GM19239 (cell line): Measurements from ENCODE around the gene GLRX2.
"Not testable (repeated sequence)": the region's sequence is repeated elsewhere in the genome, so short reads cannot be mapped to it uniquely, and the experiment has no call there.

ENCODE experiments used
- DNase-seq: peaks from one replicate; pipeline ENCODE4 v3.0.0; 2011; ENCODE audit warnings: low spot score; ENCODE audit not compliant: insufficient read length
- FAIRE-seq: peaks from 2 replicates; lab custom pipeline; 2011; peaks lifted over from hg19 to GRCh38; lab: Jason Lieb, UNC

The GLRX2 gene

DNA sequence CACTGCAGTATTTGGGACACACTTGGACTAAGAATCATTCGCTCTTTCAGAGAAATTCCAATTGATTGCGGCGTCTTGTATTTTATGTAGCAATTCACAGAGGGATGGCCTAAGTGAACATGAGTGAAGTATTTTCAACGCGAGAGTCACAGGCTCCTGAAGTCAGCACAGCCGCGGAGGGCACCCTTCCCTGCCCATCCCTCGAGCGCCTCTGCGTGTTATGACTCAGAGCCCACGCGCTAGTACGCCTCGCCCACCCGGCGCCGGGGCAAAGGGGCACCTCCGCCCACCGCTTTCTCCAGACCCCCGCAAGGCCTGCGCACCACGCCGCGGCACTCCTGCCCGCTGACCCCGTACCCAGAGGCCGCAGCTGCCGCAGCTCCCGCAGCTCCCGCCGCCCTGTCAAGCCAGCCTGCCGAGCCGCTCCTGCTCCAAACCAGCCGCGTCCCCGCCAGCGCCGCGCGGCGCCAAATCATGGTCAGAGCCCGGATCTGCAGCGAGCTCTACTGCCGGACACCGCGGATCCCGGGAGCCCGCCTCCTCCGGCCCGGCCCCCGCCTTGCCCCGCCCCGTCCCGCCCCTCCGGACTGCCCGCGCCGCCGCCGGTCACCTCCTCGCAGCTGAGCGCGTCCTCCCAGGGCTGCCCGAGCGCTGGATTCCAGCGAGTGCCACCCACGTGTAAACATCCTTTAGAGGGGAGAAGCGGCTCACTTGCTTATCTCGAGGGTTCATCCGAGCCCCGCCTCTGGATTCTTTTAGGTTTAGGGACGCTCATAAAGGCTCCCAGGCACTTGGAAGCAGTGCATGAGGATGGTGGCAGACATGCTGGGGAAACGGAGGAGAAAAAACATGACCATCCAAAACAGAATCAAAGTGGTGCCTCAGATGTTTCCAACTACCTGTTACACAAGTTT is at the start of gene GLRX2:
GLRX2 (minus strand) TSS at position 508 of the 914 bp plus-strand sequence; CDS start at position 476, 32 bp downstream.
- peak; percentile 83 for DNase-seq
- FAIRE-seq, result peak; percentile 59

- FAIRE-seq, result no peak
- DNase-seq, result no peak
These were observed 39.8 kb upstream of the GLRX2 start for GRCh38 chr1:193144999-193145398.

- DNase-seq (no peak), FAIRE-seq (peak; percentile 56)
These were observed 39.2 kb upstream of the GLRX2 start for GRCh38 chr1:193144361-193144938.

GRCh38 chr1:193143285-193143684 is 38.1 kb upstream of the GLRX2 start:
- DNase-seq (no peak), FAIRE-seq (peak; percentile 53)

GRCh38 chr1:193142409-193142808 is 37.2 kb upstream of the GLRX2 start:
- no peak for FAIRE-seq
- no peak for DNase-seq

DNA sequence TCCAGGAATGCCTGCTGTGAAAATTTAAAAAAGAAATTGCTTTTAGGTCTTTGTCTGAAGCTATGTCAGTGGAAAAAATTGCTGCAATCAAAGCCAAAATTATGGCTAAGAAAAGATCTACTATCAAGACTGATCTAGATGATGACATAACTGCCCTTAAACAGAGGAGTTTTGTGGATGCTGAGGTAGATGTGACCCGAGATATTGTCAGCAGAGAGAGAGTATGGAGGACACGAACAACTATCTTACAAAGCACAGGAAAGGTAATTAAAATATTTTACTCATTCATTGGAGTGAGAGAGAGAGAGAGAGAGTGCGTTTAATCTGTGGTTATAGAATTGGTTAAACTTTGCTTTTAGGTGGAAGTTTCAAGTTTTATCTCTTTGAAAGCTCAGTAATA is 36.6 kb upstream of the GLRX2 start:
- DNase-seq, result no peak
- no peak for FAIRE-seq

- FAIRE-seq (no peak), DNase-seq (no peak)
These were observed 35.0 kb upstream of the GLRX2 start for GRCh38 chr1:193140254-193140653.

DNA sequence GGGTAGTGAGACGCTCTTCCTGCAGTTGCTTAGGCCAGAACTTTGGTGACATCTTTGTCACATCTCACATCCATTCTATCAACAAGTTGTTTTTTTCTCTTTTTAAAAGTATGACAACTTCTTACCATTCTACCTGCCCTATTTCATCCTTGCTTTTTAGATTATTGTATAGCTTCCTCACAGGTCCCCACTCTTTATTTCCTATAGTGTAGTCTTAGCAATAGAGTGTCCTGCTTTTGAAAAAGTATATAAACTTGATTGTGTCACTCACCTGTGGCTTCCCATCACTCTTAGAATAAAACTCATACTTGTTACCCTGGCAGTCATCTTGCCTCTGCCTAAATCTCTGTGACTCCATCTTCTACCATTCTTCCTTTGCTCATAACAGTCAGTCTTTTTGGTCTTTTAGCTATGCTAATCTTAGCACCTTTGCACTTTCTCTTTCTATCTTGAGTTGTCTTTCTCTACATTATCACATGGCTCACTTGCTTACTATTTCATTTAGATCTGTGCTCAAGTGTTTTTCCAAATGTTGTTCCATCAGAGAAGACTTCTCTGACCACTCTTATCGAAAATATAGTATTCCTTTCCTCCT is 26.1 kb upstream of the GLRX2 start:
- no peak for FAIRE-seq
- no peak for DNase-seq

GRCh38 chr1:193125369-193125768 is 20.2 kb upstream of the GLRX2 start:
- FAIRE-seq (no peak), DNase-seq (no peak)

DNA sequence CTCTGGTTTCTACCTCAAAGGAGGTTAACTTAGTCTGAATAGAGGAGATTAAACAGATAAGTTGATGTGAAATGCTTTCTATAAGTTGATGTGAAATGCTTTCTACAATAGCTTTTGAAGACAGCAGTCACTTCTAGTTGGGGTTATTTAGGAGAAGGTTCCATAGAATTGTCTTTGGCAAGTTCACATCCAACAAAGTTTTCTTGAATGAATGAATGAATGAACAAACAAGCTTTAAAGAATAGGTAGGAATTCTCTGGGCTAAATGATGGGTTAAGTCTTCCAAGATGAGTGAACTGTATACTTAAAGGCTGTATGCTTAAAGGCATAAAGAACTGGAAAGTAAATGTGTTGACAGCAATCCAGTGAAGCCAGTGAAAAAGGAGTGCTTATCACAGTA is 18.5 kb upstream of the GLRX2 start:
- no peak for FAIRE-seq
- DNase-seq, result no peak

DNA sequence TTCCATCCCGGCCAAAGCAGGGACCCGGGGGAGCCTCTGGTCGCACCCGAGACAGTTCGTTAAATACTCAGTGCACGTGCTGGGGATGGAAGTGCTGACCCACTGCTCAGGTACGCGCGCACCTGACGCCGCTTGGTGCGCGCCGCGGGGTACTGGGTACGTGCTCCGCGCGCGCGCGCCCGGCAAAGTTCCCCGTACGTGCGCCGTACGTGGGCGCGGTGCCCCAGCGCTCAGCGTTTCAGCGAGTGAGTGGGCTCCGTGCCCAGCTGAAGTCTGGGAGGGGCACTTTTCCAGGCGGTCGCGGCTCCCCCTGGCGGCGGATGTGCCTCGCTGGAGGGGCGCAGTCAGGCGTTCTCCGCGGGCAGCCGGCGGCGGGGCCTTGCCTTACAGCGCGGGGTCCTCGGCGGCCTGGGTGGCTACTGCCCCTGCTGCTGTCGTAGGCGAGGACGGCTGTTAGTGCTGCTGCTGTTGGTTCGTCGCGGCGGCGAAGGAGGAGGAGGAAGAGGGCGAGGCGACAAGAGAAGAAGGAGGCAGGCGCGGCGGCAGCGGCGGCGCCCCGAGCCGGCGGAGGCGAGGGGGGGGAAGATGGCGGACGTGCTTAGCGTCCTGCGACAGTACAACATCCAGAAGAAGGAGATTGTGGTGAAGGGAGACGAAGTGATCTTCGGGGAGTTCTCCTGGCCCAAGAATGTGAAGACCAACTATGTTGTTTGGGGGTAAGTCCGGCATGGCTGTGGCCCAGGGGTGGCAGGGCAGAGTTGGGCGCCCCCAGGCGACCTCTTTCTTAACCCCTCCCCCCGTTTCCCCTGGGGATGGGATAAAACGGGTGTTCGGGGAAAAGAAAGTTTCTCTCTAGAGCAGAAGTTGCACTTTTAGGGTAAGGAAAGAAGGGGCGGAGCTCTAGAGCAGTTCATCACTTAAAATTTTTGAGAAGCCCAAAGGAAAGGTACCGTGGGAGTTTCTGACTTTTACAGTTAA is 16.7 kb upstream of the GLRX2 start, which contains the start of gene CDC73:
CDC73 (plus strand) TSS at position 416 of the 978 bp plus-strand sequence; CDS start at position 586, 170 bp downstream.
- peak; percentile 95 for FAIRE-seq
- peak; percentile 79 for DNase-seq

DNA sequence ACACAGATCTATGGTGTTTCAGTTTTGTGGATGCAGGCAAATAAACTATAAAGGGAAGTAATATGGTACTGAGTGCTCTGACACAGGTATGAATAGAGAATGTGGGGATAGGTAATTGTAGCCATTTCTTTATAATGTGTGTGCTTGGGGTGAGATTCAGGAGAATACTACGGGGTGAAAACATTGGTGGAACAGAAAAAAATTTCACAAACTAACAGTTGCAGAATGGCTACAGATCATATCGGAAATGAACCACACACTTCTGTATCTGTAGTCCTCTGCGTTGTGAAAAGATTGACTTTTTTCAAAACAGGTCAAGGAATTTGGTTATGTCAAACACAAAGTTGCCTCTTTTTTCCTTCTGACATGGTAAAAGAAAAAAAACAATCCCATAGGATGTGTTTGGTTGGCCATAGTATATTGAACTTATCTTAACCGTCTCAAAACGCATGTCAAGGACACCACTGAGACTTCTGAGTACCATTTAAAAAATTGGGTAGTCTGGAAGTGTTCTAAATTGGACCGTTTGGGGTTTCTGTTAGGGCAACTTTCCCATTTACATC is 15.5 kb upstream of the GLRX2 start:
- DNase-seq (no peak), FAIRE-seq (peak; percentile 37)

GRCh38 chr1:193118803-193119730 is 13.9 kb upstream of the GLRX2 start:
- no peak for FAIRE-seq

DNA sequence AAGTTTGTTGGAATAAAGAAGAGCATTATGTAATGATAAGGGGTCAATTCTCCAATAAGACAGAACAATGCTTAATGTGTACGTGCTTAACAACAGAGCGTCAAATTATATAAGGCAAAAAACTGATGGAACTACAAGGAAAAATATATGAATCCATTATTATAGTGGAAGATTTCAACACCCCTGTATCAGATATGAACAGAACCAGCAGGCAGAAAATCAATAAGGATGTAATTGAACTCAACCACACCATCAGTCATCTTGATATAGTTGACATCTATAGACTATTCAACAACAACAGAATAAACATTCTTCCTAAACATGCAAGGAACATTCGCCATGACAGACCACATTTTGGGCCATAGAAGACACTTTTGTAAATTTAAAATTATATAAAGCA is 13.0 kb upstream of the GLRX2 start:
- no peak for FAIRE-seq
- DNase-seq, result no peak

More at GRCh38 chr1:193118803-193119730, 13.9 kb upstream of the GLRX2 start:
- DNase-seq, result no peak

DNA sequence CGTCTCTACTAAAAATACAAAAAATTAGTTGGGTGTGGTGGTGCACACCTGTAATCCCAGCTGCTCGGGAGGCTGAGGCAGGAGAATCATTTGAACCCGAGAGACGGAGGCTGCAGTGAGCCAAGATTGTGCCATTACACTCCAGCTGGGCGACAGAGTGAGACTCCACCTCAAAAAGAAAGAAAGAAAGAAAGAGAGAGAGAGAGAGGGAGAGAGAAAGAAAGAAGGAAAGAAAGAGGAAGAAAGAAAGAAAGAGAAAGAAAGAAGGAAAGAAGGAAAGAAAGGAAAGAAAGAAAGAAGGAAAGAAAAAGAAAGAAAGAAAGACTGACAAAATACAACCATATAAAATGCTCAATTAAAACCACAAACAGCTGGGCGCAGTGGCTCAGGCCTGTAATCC is 12.0 kb upstream of the GLRX2 start:
- not testable (repeated sequence) for FAIRE-seq, DNase-seq

DNA sequence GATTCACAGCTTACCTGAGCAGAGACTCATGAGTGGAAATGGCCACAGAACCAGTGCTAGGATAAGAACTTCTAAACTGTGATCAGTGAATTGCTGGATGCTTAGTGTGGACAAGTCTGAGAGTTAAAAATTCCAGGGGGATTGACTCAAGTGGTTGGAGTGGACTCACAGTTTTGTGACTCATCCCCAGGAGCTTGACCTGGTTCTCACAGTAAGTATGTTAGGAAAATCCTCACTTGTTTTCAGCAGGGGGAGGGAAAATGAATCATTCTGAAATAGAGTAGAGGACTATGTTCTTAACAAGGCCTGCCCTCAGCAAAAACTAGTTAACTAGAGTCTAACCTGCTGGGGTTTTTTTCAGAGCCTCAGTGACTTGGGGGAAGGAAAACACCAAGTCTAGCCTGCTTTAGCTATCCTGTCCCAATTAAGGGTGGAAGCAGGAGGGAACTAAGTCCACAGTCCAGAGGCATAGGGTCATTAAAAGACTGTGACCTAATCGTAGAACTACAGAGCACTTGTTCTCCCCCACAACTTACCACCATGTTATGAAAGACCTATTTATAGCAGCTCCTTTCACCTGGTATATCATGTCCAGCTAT is 10.5 kb upstream of the GLRX2 start:
- no peak for DNase-seq
- FAIRE-seq, result no peak

GRCh38 chr1:193114485-193115095 is 9.4 kb upstream of the GLRX2 start:
- FAIRE-seq (no peak), DNase-seq (no peak)

GRCh38 chr1:193113992-193114332 is 8.7 kb upstream of the GLRX2 start:
- FAIRE-seq, result no peak
- DNase-seq, result no peak
